HepG2 (cell line): ENCODE measurements around the gene ESYT1. TPM values are rescaled to one million over a fixed set of nuclear protein-coding genes. Genes with fewer than 3 reads are reported as not detected.

Experiments
- ATM ChIP-seq: fragments of 450-650 bp; IDR thresholded peaks from 2 replicates; pipeline ENCODE4 v1.7.1; 2017; ENCODE audit warnings: mild to moderate bottlenecking, borderline replicate concordance
- FOXM1 ChIP-seq: sonication (generic); formaldehyde crosslinking; IDR thresholded peaks from 2 replicates; pipeline ENCODE4 v1.5.0; 2020; ENCODE audit warnings: missing genetic modification reagents
- MXI1 ChIP-seq: IDR thresholded peaks from 3 replicates; pipeline ENCODE4 v1.6.1; 2012; ENCODE audit warnings: low read depth, low read length, inconsistent platforms, borderline replicate concordance
- PHF20 ChIP-seq: sonication (generic); formaldehyde crosslinking; IDR thresholded peaks from 2 replicates; pipeline ENCODE4 v1.5.0; 2020; ENCODE audit warnings: mild to moderate bottlenecking, missing genetic modification reagents
- RBAK ChIP-seq: sonication (generic); formaldehyde crosslinking; IDR thresholded peaks from 2 replicates; pipeline ENCODE4 v1.5.1; 2020; ENCODE audit warnings: mild to moderate bottlenecking, missing genetic modification reagents
- RXRA ChIP-seq: sonication (generic); formaldehyde crosslinking; IDR thresholded peaks from 2 replicates; pipeline ENCODE4 v1.5.1; 2020; ENCODE audit warnings: missing genetic modification reagents
- SP1 ChIP-seq, 2 experiments: fragments of 450-650 bp in 1 of 2; sonication (generic) in 1 of 2; formaldehyde crosslinking in 1 of 2; IDR thresholded peaks; 2 replicates each; pipeline versions ENCODE4 v1.4.0 to v1.6.1; 2016 to 2020; ENCODE audit warnings: missing genetic modification reagents in 1 of 2
- SP4 ChIP-seq: sonication (generic); formaldehyde crosslinking; IDR thresholded peaks from 2 replicates; pipeline ENCODE4 v1.8.1; 2023; ENCODE audit warnings: mild to moderate bottlenecking, missing genetic modification reagents
- ZMYM4 ChIP-seq: sonication (generic); formaldehyde crosslinking; IDR thresholded peaks from 2 replicates; pipeline ENCODE4 v1.8.1; 2023; ENCODE audit warnings: mild to moderate bottlenecking, missing genetic modification reagents
- ZNF546 ChIP-seq: sonication (generic); formaldehyde crosslinking; conservative IDR thresholded peaks from 2 replicates; pipeline ENCODE4 v1.8.1; 2023; ENCODE audit warnings: mild to moderate bottlenecking, missing genetic modification reagents
- ZNF550 ChIP-seq: sonication (generic); formaldehyde crosslinking; IDR thresholded peaks from 2 replicates; pipeline ENCODE4 v1.4.0; 2020; ENCODE audit warnings: mild to moderate bottlenecking, missing genetic modification reagents, borderline replicate concordance
- ZNF737 ChIP-seq: sonication (generic); formaldehyde crosslinking; IDR thresholded peaks from 2 replicates; pipeline ENCODE4 v1.5.0; 2020; ENCODE audit warnings: missing genetic modification reagents, mild to moderate bottlenecking, borderline replicate concordance
- ZNF75D ChIP-seq: sonication (generic); formaldehyde crosslinking; IDR thresholded peaks from 2 replicates; pipeline ENCODE4 v1.8.1; 2023; ENCODE audit warnings: missing genetic modification reagents, mild to moderate bottlenecking, borderline replicate concordance
- ZNF776 ChIP-seq: sonication (generic); formaldehyde crosslinking; IDR thresholded peaks from 2 replicates; pipeline ENCODE4 v1.4.0; 2020; ENCODE audit warnings: mild to moderate bottlenecking, missing genetic modification reagents
- ZNF777 ChIP-seq: sonication (generic); formaldehyde crosslinking; IDR thresholded peaks from 2 replicates; pipeline ENCODE4 v1.4.0; 2020; ENCODE audit warnings: missing genetic modification reagents
- ZNF788 ChIP-seq: sonication (generic); formaldehyde crosslinking; IDR thresholded peaks from 2 replicates; pipeline ENCODE4 v1.5.0; 2020; ENCODE audit warnings: mild to moderate bottlenecking, missing genetic modification reagents, borderline replicate concordance
- ZNF816 ChIP-seq: sonication (generic); formaldehyde crosslinking; IDR thresholded peaks from 2 replicates; pipeline ENCODE4 v1.8.0; 2022; ENCODE audit warnings: missing genetic modification reagents, mild to moderate bottlenecking, borderline replicate concordance
- ZNF878 ChIP-seq: sonication (generic); formaldehyde crosslinking; IDR thresholded peaks from 2 replicates; pipeline ENCODE4 v1.8.1; 2023; ENCODE audit warnings: mild to moderate bottlenecking, missing genetic modification reagents, moderate library complexity
- ZSCAN25 ChIP-seq: sonication (generic); formaldehyde crosslinking; IDR thresholded peaks from 2 replicates; pipeline ENCODE4 v1.8.0; 2022; ENCODE audit warnings: mild to moderate bottlenecking, missing genetic modification reagents
- polyA plus RNA-seq, 8 experiments: library from polyadenylated mRNA; depleted of rRNA in 3 of 8; stranded (reverse) in 7 of 8; unstranded in 1 of 8; fragments of >200 nt; fragmentation: Illumina TruSeq in 4 of 8; extraction: Trizol in 4 of 8; gene quantifications; 2 replicates each; pipeline versions ENCODE4 v1.2.1 to v1.2.3, GENCODE V29; 2011 to 2016; ENCODE audit warnings: low read depth in 4 of 8, missing spikeins in 1 of 8, mixed read lengths in 1 of 8; ENCODE audit not compliant: insufficient read depth in 1 of 8
- total RNA-seq, 5 experiments: library from RNA; depleted of rRNA; stranded (reverse); fragments of >200 nt; fragmentation: Illumina TruSeq; extraction: Trizol; gene quantifications; 2 replicates each; pipeline ENCODE4 v1.2.3, GENCODE V29; 2016; ENCODE audit warnings: low read depth in 1 of 5
- TF ChIP-seq, protein P1 (sequence below): sonication (generic); formaldehyde crosslinking; IDR thresholded peaks from 2 replicates; pipeline ENCODE4 v1.4.0; 2020; ENCODE audit warnings: mild to moderate bottlenecking, missing genetic modification reagents, borderline replicate concordance
- TF ChIP-seq, protein P2 (sequence below): sonication (generic); formaldehyde crosslinking; IDR thresholded peaks from 2 replicates; pipeline ENCODE4 v1.4.0; 2020; ENCODE audit warnings: mild to moderate bottlenecking, missing genetic modification reagents
- TF ChIP-seq, protein P3 (sequence below): sonication (generic); formaldehyde crosslinking; IDR thresholded peaks from 2 replicates; pipeline ENCODE4 v1.5.0; 2020; ENCODE audit warnings: missing genetic modification reagents, mild to moderate bottlenecking, borderline replicate concordance
- TF ChIP-seq, protein P4 (sequence below): sonication (generic); formaldehyde crosslinking; IDR thresholded peaks from 2 replicates; pipeline ENCODE4 v1.5.1; 2020; ENCODE audit warnings: mild to moderate bottlenecking, missing genetic modification reagents, borderline replicate concordance
- TF ChIP-seq, protein P5 (sequence below): sonication (generic); formaldehyde crosslinking; IDR thresholded peaks from 2 replicates; pipeline ENCODE4 v1.8.1; 2023; ENCODE audit warnings: missing genetic modification reagents, inconsistent platforms, borderline replicate concordance

ESYT1 gene
- total and polyA plus RNA-seq, 2 of the 13 experiments (the other 11 are each of a cell fraction or from before 2014, with no cell fraction given): 66.9 to 71.0 TPM

DNA sequence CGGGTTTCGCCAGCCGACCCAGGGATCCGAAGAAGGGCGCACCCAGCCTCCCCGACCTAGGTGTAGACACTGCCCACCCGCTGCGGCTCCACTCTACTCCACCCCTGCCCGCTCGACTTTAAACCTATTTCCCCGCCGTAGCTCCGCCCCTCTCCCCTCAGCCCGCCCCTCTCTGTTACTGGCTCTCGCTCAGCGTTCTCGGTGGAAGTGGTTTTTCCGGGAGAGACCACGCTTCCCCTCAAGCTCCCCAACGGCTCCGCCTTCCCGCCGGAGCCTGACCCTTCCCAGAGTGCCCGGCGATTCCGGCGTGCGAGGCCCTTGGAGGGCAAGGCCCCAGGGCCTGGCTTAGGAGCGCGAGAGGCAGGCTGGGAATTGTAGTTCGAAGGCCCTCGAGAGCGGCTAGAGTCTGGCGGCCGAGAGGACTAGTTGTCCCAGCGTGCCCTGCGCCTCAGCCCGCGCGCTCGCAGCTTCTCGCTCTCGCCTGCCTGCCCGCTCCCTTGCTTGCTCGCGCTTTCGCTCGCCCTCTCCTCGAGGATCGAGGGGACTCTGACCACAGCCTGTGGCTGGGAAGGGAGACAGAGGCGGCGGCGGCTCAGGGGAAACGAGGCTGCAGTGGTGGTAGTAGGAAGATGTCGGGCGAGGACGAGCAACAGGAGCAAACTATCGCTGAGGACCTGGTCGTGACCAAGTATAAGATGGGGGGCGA is 23.8 kb upstream of the ESYT1 start, which contains the start of gene PA2G4 (continued):
- TF ChIP-seq, protein P1, sequence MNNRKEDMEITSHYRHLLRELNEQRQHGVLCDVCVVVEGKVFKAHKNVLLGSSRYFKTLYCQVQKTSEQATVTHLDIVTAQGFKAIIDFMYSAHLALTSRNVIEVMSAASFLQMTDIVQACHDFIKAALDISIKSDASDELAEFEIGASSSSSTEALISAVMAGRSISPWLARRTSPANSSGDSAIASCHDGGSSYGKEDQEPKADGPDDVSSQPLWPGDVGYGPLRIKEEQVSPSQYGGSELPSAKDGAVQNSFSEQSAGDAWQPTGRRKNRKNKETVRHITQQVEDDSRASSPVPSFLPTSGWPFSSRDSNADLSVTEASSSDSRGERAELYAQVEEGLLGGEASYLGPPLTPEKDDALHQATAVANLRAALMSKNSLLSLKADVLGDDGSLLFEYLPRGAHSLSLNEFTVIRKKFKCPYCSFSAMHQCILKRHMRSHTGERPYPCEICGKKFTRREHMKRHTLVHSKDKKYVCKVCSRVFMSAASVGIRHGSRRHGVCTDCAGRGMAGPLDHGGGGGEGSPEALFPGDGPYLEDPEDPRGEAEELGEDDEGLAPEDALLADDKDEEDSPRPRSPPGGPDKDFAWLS (CRISPR knock-in tag): 0 out of 2 replicates have a peak, but pooled peaks have one; percentile 18
- TF ChIP-seq ZNF816 (CRISPR knock-in tag) (0 out of 2 replicates have a peak, but pooled peaks have one; percentile 47), ZNF777 (CRISPR knock-in tag) (no peak; the same call in none of the 2 replicates), ZMYM4 (CRISPR knock-in tag) (peak; percentile 86), SP4 (CRISPR knock-in tag) (peak; percentile 85), ZNF788 (CRISPR knock-in tag) (peak; percentile 99), FOXM1 (CRISPR knock-in tag) (no peak), MXI1 (peak; percentile 96; the same call in 1 of the 3 replicates), ZNF546 (peak; percentile 70; the same call in 1 of the 2 replicates), ZNF776 (CRISPR knock-in tag) (no peak; the same call in 1 of the 2 replicates), ATM (no peak), ZSCAN25 (CRISPR knock-in tag) (peak; percentile 96), ZNF550 (CRISPR knock-in tag) (no peak), ZNF75D (CRISPR knock-in tag) (0 out of 2 replicates have a peak, but pooled peaks have one; percentile 26), RXRA (CRISPR knock-in tag) (peak; percentile 87; the same call in 1 of the 2 replicates), SP1 (IDR thresholded peaks at IDR 0.05) (no peak), SP1 (CRISPR knock-in tag; IDR thresholded peaks at IDR 0.05) (no peak; the same call in 1 of the 2 replicates), ZNF878 (CRISPR knock-in tag) (peak; percentile 98), ZNF737 (CRISPR knock-in tag) (0 out of 2 replicates have a peak, but pooled peaks have one; percentile 78), RBAK (CRISPR knock-in tag) (no peak), PHF20 (CRISPR knock-in tag) (peak; percentile 75)
- TF ChIP-seq, protein P2, sequence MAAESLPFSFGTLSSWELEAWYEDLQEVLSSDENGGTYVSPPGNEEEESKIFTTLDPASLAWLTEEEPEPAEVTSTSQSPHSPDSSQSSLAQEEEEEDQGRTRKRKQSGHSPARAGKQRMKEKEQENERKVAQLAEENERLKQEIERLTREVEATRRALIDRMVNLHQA: no peak
- TF ChIP-seq, protein P3, sequence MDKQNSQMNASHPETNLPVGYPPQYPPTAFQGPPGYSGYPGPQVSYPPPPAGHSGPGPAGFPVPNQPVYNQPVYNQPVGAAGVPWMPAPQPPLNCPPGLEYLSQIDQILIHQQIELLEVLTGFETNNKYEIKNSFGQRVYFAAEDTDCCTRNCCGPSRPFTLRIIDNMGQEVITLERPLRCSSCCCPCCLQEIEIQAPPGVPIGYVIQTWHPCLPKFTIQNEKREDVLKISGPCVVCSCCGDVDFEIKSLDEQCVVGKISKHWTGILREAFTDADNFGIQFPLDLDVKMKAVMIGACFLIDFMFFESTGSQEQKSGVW (CRISPR knock-in tag): peak; percentile 36; the same call in 1 of the 2 replicates
- TF ChIP-seq, protein P4, sequence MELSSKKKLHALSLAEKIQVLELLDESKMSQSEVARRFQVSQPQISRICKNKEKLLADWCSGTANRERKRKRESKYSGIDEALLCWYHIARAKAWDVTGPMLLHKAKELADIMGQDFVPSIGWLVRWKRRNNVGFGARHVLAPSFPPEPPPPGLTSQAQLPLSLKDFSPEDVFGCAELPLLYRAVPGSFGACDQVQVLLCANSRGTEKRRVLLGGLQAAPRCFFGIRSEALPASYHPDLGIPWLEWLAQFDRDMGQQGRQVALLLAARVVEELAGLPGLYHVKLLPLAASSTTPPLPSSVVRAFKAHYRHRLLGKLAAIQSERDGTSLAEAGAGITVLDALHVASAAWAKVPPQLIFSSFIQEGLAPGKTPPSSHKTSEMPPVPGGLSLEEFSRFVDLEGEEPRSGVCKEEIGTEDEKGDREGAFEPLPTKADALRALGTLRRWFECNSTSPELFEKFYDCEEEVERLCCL (CRISPR knock-in tag): peak; percentile 73; the same call in 1 of the 2 replicates
- TF ChIP-seq, protein P5, sequence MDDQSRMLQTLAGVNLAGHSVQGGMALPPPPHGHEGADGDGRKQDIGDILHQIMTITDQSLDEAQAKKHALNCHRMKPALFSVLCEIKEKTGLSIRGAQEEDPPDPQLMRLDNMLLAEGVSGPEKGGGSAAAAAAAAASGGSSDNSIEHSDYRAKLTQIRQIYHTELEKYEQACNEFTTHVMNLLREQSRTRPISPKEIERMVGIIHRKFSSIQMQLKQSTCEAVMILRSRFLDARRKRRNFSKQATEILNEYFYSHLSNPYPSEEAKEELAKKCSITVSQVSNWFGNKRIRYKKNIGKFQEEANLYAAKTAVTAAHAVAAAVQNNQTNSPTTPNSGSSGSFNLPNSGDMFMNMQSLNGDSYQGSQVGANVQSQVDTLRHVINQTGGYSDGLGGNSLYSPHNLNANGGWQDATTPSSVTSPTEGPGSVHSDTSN (CRISPR knock-in tag): 0 out of 2 replicates have a peak, but pooled peaks have one; percentile 63
